HFF-Myc (cell line): ENCODE results near the gene ZNF468.
"Not testable (repeated sequence)": the region's sequence is repeated elsewhere in the genome, so short reads cannot be mapped to it uniquely, and the experiment has no call there.

Source experiments
- DNase-seq: peaks from one replicate; pipeline ENCODE4 v3.0.0-alpha.2; 2011; ENCODE audit warnings: low read depth; ENCODE audit errors: extremely low read depth
- H3K4me3 ChIP-seq: replicated peaks from 2 replicates; pipeline ENCODE4 v1.5.1; 2011; ENCODE audit warnings: low read depth, mild to moderate bottlenecking, control low read depth, low read length
- CTCF ChIP-seq: IDR thresholded peaks from 2 replicates; pipeline ENCODE4 v1.5.1; 2012; ENCODE audit warnings: mild to moderate bottlenecking, low read depth, low read length, control low read depth; ENCODE audit errors: missing control alignments

The ZNF468 gene

GRCh38 chr19:52889931-52890330 is 32.5 kb upstream of the ZNF468 start:
- DNase-seq = no peak
- TF ChIP-seq CTCF = no peak
- H3K4me3 ChIP-seq = no peak overlapping the region

GRCh38 chr19:52889076-52889475 is 31.7 kb upstream of the ZNF468 start:
- H3K4me3 ChIP-seq = no peak overlapping the region
- no peak for TF ChIP-seq CTCF
- no peak for DNase-seq

GRCh38 chr19:52880895-52881389 is 23.5 kb upstream of the ZNF468 start:
- TF ChIP-seq CTCF = no peak
- no peak overlapping the region for H3K4me3 ChIP-seq
- no peak for DNase-seq

- H3K4me3 ChIP-seq, DNase-seq: not testable (repeated sequence)
Observed at GRCh38 chr19:52872996-52873395, 15.6 kb upstream of the ZNF468 start.

GRCh38 chr19:52871466-52871865 is 14.0 kb upstream of the ZNF468 start:
- no peak for TF ChIP-seq CTCF
- H3K4me3 ChIP-seq = no peak overlapping the region
- no peak for DNase-seq

- not testable (repeated sequence) for DNase-seq, H3K4me3 ChIP-seq
Observed at GRCh38 chr19:52868031-52868430, 10.6 kb upstream of the ZNF468 start.

- peak overlapping the region; percentile 59 for H3K4me3 ChIP-seq
- DNase-seq = not testable (repeated sequence)
Observed at GRCh38 chr19:52856540-52857377, 660 bp downstream of the ZNF468 start.

GRCh38 chr19:52847352-52847751 is 10.1 kb downstream of the ZNF468 start:
- not testable (repeated sequence) for DNase-seq, H3K4me3 ChIP-seq

- H3K4me3 ChIP-seq, DNase-seq: not testable (repeated sequence)
Observed at GRCh38 chr19:52840825-52841465, 16.5 kb downstream of the ZNF468 start.

GRCh38 chr19:52834289-52834688 is 23.1 kb downstream of the ZNF468 start:
- not testable (repeated sequence) for DNase-seq

GRCh38 chr19:52833541-52833940 is 23.9 kb downstream of the ZNF468 start:
- DNase-seq, H3K4me3 ChIP-seq: not testable (repeated sequence)

More at GRCh38 chr19:52834289-52834688, 23.1 kb downstream of the ZNF468 start:
- H3K4me3 ChIP-seq = not testable (repeated sequence)

- not testable (repeated sequence) for DNase-seq, H3K4me3 ChIP-seq
Observed at GRCh38 chr19:52829866-52830265, 27.6 kb downstream of the ZNF468 start.
